GOT3 (cell line): ENCODE data around the gene HIVEP3.

ENCODE experiments used
- DNase-seq: peaks from one replicate; lab custom pipeline; 2025; ENCODE audit warnings: mixed read lengths; lab: John Stamatoyannopoulos, UW

Gene HIVEP3

DNA sequence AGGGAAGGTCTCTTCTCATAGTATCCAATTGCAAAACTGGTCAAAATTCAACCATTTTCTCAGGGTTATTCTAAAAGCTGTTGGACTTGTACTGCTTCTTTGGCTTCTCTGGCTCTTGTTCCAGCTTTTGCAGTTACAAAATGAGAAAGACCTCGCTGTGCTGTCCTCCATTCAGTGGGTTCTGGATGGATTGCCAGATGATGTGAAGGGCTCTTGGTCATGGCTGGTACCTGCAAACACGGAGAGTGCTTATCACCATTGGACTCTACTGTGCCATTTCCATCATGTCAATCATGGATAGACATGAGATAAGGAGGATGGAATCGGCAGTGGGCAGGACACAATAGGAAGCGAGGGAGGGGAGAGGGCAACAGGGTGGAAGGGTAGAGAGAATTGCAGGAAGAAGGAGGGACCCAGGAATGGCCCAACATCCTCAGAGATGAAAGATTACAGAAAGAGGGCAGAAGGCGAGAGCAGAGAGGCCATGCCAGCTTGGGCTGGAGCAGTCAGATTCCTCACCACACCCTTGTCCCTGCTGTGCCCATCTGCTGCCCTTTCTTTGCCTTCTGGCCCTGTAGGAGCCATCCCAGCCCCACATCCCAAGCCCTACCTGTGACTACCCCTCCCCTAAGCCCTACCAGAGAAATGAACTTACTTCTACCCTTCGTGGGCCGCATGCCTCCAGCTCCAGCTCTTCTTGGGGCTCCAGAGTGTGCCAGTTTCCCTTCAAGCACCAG, 70.3 kb downstream of the HIVEP3 start:
- no peak for DNase-seq

GRCh38 chr1:41847733-41848132, 71.0 kb downstream of the HIVEP3 start:
- DNase-seq: no peak

DNA sequence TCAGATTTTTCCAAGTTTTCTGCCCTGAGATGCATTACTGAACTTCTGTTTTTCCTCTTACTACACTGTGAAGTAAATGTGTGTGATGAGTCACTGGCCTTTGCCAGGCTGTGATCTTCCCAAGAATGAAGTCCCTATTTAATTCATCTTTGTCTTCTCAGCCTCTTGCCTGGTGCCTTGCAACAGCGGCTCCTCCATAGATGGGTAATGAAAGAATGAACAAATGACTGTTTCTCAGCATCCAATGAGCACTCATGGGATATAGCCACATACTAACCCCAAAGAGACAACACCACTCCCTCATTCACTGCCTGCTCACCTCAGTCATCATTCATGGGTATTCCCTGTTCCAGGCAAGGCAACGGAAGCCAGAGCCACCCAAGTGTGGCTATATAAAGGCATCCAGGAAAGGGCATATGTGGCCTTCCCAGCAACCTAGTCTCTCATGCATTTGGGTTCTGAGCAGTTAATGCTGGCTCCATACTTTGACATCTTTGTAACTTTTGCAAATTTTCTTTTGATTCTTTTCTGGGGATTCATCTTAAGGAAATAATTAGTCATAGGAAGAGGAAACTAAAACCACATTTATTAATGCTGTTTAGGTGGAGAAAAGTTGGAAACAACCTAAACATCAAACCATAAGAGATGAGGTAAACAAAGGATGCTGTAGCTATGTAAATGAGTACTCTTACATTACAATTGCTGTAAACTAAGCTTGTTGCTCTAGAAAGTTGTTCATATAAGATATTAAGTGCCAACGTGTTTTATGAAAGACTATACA, 71.9 kb downstream of the HIVEP3 start:
- no peak for DNase-seq

DNA sequence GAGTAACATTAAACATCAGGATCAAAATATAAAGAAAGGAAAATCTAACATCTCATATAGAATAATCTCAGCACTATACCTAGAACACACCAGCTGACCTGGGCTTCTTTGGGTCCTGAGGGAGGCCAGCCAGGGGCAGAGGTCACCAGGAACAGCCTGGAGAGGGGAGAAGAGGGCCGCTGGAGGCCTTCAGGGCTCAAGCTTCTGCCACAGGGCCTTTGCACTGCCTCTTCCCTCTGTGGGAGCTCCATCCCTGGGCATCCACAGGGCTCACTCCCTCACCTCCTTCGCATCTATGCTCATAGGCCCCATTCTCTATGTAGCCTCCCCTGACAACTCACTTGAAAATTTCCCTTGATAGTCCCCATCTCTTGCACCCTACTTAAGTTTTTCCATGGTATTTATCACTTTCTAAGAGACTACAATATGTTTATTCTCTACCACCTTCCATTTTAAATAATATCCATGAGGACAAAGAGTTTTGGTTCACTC, 73.9 kb downstream of the HIVEP3 start:
- DNase-seq: no peak

- DNase-seq: no peak
Observed at GRCh38 chr1:41844255-41844654, 74.5 kb downstream of the HIVEP3 start.

GRCh38 chr1:41842993-41843755, 75.5 kb downstream of the HIVEP3 start:
- no peak for DNase-seq

GRCh38 chr1:41842326-41842725, 76.4 kb downstream of the HIVEP3 start:
- DNase-seq: no peak

- no peak for DNase-seq
Observed at GRCh38 chr1:41840592-41841246, 78.0 kb downstream of the HIVEP3 start.

- no peak for DNase-seq
Observed at GRCh38 chr1:41838266-41838665, 80.5 kb downstream of the HIVEP3 start.

DNA sequence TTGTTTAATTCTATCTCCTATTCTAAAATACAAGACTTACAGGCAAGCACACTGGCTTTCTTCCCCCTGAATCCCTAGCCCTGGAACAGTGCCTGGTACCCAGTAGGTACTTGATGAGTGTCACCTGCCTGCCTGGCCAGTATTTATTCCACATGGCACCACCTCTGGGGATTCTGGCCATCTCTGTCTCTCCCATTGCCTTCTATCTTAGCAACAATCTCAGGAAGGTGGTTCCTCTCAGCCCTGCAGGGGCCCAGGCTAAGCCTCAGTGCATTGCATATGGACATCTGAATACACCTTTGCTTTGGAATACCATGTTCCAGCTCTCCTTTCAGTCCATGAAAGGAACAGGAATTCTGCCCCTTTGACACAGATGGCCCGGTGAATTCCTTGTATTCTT, 81.0 kb downstream of the HIVEP3 start:
- DNase-seq: no peak

DNA sequence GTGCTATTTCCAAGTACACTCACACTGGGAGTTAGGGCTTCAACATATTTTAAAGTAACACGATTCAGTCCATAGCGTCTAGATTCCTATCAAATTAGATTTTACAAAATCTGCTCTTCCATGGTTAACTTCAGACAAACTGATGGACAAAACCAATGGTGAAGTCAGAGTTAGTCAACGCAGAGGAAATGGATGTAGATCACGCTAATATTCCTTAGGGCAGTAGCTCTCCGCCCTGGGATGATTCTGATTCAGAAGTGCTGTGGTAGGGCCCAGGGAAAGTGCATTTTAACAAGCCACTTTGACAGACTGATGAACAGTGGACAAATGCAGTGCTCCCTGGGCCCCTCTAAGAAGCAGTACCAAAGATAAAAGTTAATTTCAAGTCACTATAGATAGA, 83.2 kb downstream of the HIVEP3 start:
- DNase-seq: no peak

DNA sequence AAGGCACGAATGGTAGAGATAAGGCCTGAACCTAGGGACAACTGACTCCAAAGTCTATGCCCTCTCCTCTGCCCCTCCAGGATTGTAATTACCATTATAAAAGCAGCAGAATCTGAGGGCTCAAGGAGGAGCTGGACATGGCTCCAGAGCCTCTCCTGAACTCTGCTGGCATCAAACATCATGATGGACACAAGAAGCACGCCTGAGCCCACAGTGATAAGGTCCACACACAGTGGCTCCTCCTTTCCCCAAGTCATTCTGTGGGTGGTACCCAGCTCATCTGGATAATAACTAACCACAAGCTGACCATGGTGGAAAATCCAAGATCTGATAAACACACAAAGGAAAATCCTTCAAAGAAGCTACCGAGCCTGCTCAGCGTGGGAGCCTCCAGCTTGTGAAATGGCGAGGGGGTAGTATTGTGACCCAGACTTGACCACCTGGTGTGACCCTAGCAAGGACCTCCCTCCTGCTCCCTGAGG, 85.2 kb downstream of the HIVEP3 start:
- DNase-seq: no peak

GRCh38 chr1:41830726-41831125, 88.0 kb downstream of the HIVEP3 start:
- no peak for DNase-seq

- DNase-seq: no peak
Observed at GRCh38 chr1:41827991-41828570, 90.6 kb downstream of the HIVEP3 start.

- DNase-seq: no peak
Observed at GRCh38 chr1:41823471-41823870, 95.3 kb downstream of the HIVEP3 start.

DNA sequence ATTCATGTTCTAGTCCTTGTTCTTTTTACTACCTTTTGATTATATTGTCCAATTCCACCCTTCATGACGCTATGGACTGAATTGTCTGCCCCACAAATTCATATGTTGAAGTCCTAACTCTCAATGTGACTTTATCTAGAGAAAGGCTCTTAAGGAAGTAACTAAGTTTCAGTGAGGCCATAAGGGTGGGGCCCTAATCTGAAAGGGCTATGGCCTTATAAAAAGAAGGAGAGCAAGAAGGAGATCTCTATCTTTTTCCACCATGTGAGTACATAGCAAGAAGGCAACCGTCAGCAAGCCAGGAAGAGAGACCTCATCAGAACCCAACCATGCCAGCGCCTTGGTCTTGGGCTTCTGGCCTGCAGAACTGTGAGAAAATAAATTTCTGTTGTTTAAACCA, 95.9 kb downstream of the HIVEP3 start:
- DNase-seq: no peak

- no peak for DNase-seq
Observed at GRCh38 chr1:41819843-41820242, 98.9 kb downstream of the HIVEP3 start.

GRCh38 chr1:41819069-41819468, 99.7 kb downstream of the HIVEP3 start:
- no peak for DNase-seq

DNA sequence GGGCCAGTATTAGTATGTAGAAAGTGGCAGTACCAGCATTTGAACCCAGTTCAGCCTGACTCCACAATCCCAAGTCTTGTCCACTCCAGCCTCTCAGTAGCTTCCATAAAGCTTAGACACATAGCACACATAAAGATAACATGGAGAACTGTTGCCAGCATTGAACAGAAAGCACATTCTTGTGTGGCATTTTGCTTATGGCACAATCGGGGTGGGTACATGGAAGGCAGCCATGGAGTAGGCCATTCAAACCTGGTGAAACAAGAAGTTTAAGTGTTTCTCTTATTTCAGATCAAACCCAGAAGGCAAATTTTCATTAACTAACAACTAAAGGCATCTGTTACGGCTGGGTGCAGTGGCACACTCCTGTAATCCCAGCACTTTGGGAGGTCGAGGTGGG, 102.7 kb downstream of the HIVEP3 start:
- DNase-seq: no peak

GRCh38 chr1:41813755-41814745, 104.7 kb downstream of the HIVEP3 start:
- DNase-seq: no peak
